ENCODE data around the gene ZDBF2. TPM values are rescaled to one million over a fixed set of nuclear protein-coding genes. Genes with fewer than 3 reads are reported as not detected.

The ZDBF2 gene
- polyA plus RNA-seq, 1 donor (not counting 4 experiments of a cell fraction or from before 2014, with no cell fraction given) = 4.1 TPM

- H3K36me3 ChIP-seq (ENCODE audit: control insufficient read depth in 2 of 2, extremely low read depth in 1 of 2, insufficient read depth in 2 of 2, low read length in 2 of 2) = no peaks in the 10 kb centered on the region
- H3K27me3 ChIP-seq (ENCODE audit: control insufficient read depth, extremely low read depth, insufficient read depth, low read length) = no peaks in the 10 kb centered on the region
- H3K9me1 ChIP-seq (ENCODE audit: control insufficient read depth, extremely low read depth, insufficient read depth, low read length) = no peaks in the 10 kb centered on the region
- H2AFZ ChIP-seq (ENCODE audit: control insufficient read depth, low read length) = no peak overlapping the region
- H4K20me1 ChIP-seq (ENCODE audit: control insufficient read depth, extremely low read depth, insufficient read depth, low read length) = no peaks in the 10 kb centered on the region
- H3K79me2 ChIP-seq (ENCODE audit: control insufficient read depth, insufficient read depth, low read length) = no peaks in the 10 kb centered on the region
- no peak for TF ChIP-seq EZH2 (IDR thresholded peaks at IDR 0.05; ENCODE audit: low read length)
- TF ChIP-seq CTCF (optimal IDR thresholded peaks at IDR 0.05 in 1 of 3, IDR thresholded peaks at IDR 0.05 in 1 of 3, conservative IDR thresholded peaks at IDR 0.05 in 1 of 3; ENCODE audit: extremely low read depth in 1 of 3, insufficient read depth in 2 of 3, low read length in 3 of 3) = no peak
- H3K4me2 ChIP-seq (ENCODE audit: control insufficient read depth, extremely low read depth, insufficient read depth, low read depth, low read length) = no peak overlapping the region
- FAIRE-seq (no peak), DNase-seq (ENCODE audit: low read depth, low spot score) (no peak)
- no peak overlapping the region for H3K9ac ChIP-seq (ENCODE audit: control insufficient read depth, extremely low read depth, insufficient read depth, low read length)
- H3K4me3 ChIP-seq (ENCODE audit: control insufficient read depth in 2 of 3, extremely low read depth in 1 of 3, insufficient read depth in 2 of 3, low read depth in 1 of 3, low read length in 3 of 3) = no peak overlapping the region
- no peaks in the 10 kb centered on the region for H3K4me1 ChIP-seq (ENCODE audit: control insufficient read depth, extremely low read depth, insufficient read depth, low read length)
- dilution Hi-C loops (cut with MboI; ENCODE audit: extremely low pct_ligation_motif_present, low sequenced_read_pairs) = no loop called here
- H3K27ac ChIP-seq (ENCODE audit: control insufficient read depth, insufficient read depth, low read length) = no peak overlapping the region
- no peaks in the 10 kb centered on the region for H3K9me3 ChIP-seq (ENCODE audit: control insufficient read depth, low read depth, low read length)
Observed at GRCh38 chr2:206361407-206362045, 87.1 kb downstream of the ZDBF2 start.

Small RNAs within 50 kb of the gene (small RNA-seq; reads per million reads assigned to genes)
- gene HMGN1P6 (ENCODE audit: insufficient read length in 3 of 3, low read depth in 3 of 3, low replicate concordance in 1 of 3) = 0 reads per million in 3 experiments
- gene RN7SKP260 (ENCODE audit: insufficient read length in 3 of 3, low read depth in 3 of 3, low replicate concordance in 1 of 3) = 0 reads per million in 3 experiments

Other genes with a start within 250 kb of the ZDBF2 start
- 4.1 to 6.4 TPM (median 4.6 TPM) in 3 replicates for gene INO80D, start 188.5 kb upstream of the ZDBF2 start, polyA plus RNA-seq
- gene NDUFS1, start 115.2 kb upstream of the ZDBF2 start, polyA plus RNA-seq = 62.1 to 83.7 TPM (median 79.4 TPM) in 3 replicates
- gene EEF1B2, start 114.8 kb upstream of the ZDBF2 start, polyA plus RNA-seq = 674 to 1,066 TPM (median 857 TPM) in 3 replicates
- 1.3 to 3.1 TPM (median 1.8 TPM) in 3 replicates for gene ADAM23, start 168.9 kb downstream of the ZDBF2 start, polyA plus RNA-seq

Data from keratinocyte (primary cell).